Measurements from ENCODE around the gene CRTC3. TPM values are rescaled to one million over a fixed set of nuclear protein-coding genes. Genes with fewer than 3 reads are reported as not detected.

CRTC3 gene
- total and polyA plus RNA-seq, 4 donors, result 5.1 to 16.8 (median 7.6) TPM

DNA sequence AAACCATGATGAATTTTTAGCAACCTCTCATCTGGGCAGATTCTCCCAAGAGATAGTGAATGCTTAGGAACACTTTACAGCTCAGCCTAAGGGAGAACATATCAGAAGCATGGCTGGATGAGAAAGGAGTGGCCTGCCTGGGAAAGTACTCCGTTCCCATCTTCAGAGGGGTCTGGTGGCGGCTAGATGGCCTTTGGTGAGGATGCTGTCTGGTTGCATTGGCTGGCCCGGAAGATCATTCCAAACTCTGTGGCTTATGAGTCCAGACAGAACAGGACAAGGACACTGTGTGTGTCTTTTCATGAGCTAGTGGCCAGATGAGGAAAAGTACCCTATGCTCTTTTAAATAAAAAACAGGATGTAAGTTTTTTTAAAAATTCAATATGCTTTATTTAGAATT, 51.2 kb downstream of the CRTC3 start:
- Histone ChIP-seq H3K4me3 (ENCODE audit: low read depth in 1 of 3, low read length in 3 of 3) (no peak overlapping the region), H3K9me3 (ENCODE audit: control insufficient read depth in 4 of 4, low read length in 3 of 4) (no peaks in the 10 kb centered on the region), H3K4me1 (ENCODE audit: control insufficient read depth in 4 of 4, insufficient read depth in 4 of 4, low read length in 3 of 4) (peaks cover 4 to 10% (median 7%) of the 10 kb centered on the region in 4 donors), H3K27me3 (ENCODE audit: control insufficient read depth in 4 of 4, insufficient read depth in 4 of 4, low read length in 3 of 4) (no peaks in the 10 kb centered on the region), H3K36me3 (ENCODE audit: control insufficient read depth in 4 of 4, insufficient read depth in 3 of 4, low read depth in 1 of 4, low read length in 3 of 4) (no peaks in the 10 kb centered on the region), H3K9ac (ENCODE audit: low read depth in 1 of 2, low read length in 2 of 2) (no peak overlapping the region), H3K27ac (ENCODE audit: low read depth in 1 of 2, low read length in 2 of 2) (no peak overlapping the region)
- TF ChIP-seq RAD21 (IDR thresholded peaks at IDR 0.05) (no peak), NR2F2 (IDR thresholded peaks at IDR 0.05) (no peak), EGR1 (IDR thresholded peaks at IDR 0.05; ENCODE audit: low read depth in 2 of 2) (no peak)
- TF ChIP-seq, protein P1, sequence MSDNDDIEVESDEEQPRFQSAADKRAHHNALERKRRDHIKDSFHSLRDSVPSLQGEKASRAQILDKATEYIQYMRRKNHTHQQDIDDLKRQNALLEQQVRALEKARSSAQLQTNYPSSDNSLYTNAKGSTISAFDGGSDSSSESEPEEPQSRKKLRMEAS (IDR thresholded peaks at IDR 0.05), result no peak
- no peak for DNase-seq (ENCODE audit: low spot score)
- WGBS, result 87% methylated on average over 3 of the region's 3 CpGs

DNA sequence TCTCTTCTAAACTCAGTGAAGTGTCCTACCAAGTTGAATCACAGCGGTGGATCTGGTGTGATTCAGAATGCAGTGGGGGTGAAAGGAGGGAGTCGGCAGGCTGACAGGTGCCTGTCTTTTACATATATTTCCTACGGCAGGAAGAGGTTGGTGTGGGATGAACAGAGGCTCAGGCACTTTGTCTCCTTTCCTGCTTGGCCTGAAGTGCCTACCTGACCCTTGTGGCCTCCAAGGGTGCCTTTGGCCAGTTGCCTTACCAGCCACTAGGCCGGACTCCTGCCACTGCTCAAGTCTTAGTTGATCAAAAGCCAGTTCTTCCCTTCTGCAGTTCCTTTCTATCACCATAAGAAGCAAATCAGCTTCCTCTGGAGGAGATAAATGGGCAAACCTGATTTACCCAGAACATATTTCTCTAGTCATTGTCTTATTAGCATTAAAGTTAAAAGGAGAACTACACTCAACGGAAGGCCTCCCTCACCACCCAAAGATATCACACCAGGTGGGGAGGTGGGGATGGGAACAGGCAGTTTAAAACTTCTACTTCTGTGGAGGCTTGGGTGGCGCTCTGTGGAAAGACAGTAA, 52.1 kb downstream of the CRTC3 start:
- H3K36me3 ChIP-seq (ENCODE audit: control insufficient read depth in 4 of 4, insufficient read depth in 3 of 4, low read depth in 1 of 4, low read length in 3 of 4), result no peaks in the 10 kb centered on the region
- no peaks in the 10 kb centered on the region for H3K27me3 ChIP-seq (ENCODE audit: control insufficient read depth in 4 of 4, insufficient read depth in 4 of 4, low read length in 3 of 4)
- no peak overlapping the region for H3K27ac ChIP-seq (ENCODE audit: low read depth in 1 of 2, low read length in 2 of 2)
- H3K9ac ChIP-seq (ENCODE audit: low read depth in 1 of 2, low read length in 2 of 2), result no peak overlapping the region
- no peak overlapping the region for H3K4me3 ChIP-seq (ENCODE audit: low read depth in 1 of 3, low read length in 3 of 3)
- TF ChIP-seq NR2F2 (IDR thresholded peaks at IDR 0.05) (no peak), FOXA1 (IDR thresholded peaks at IDR 0.05) (no peak), GABPA (IDR thresholded peaks at IDR 0.05 in 1 of 2, conservative IDR thresholded peaks at IDR 0.05 in 1 of 2) (no peak)
- TF ChIP-seq, protein P2, sequence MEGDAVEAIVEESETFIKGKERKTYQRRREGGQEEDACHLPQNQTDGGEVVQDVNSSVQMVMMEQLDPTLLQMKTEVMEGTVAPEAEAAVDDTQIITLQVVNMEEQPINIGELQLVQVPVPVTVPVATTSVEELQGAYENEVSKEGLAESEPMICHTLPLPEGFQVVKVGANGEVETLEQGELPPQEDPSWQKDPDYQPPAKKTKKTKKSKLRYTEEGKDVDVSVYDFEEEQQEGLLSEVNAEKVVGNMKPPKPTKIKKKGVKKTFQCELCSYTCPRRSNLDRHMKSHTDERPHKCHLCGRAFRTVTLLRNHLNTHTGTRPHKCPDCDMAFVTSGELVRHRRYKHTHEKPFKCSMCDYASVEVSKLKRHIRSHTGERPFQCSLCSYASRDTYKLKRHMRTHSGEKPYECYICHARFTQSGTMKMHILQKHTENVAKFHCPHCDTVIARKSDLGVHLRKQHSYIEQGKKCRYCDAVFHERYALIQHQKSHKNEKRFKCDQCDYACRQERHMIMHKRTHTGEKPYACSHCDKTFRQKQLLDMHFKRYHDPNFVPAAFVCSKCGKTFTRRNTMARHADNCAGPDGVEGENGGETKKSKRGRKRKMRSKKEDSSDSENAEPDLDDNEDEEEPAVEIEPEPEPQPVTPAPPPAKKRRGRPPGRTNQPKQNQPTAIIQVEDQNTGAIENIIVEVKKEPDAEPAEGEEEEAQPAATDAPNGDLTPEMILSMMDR (IDR thresholded peaks at IDR 0.05; ENCODE audit: low read depth, low read length, missing input control), result no peak
- H3K9me3 ChIP-seq (ENCODE audit: control insufficient read depth in 4 of 4, low read length in 3 of 4), result no peaks in the 10 kb centered on the region
- 88% methylated on average over 6 of the region's 6 CpGs for WGBS
- H3K4me1 ChIP-seq (ENCODE audit: control insufficient read depth in 4 of 4, insufficient read depth in 4 of 4, low read length in 3 of 4), result peaks cover 5 to 12% (median 8%) of the 10 kb centered on the region in 4 donors
- no peak for DNase-seq (ENCODE audit: low spot score)

DNA sequence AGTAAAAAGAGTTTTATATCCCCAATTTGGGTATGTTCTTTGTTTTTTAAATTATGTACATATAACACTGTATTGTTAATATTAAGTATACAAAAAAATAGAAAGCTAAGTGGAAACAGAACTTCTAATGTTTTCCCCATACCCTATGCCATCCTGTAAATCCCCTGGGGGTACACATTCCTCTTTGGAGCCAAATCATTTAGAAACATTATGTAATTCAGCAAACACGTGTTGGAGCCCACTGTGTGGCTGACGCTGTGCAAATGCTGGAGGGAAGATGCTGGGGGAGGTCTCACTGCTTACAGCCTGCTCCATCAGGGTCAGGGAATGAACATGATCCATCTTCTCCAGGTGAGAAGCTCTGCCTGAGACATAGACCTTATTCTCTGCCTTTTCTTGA, 52.8 kb downstream of the CRTC3 start:
- H3K9ac ChIP-seq (ENCODE audit: low read depth in 1 of 2, low read length in 2 of 2), result no peak overlapping the region
- H3K36me3 ChIP-seq (ENCODE audit: control insufficient read depth in 4 of 4, insufficient read depth in 3 of 4, low read depth in 1 of 4, low read length in 3 of 4), result no peaks in the 10 kb centered on the region
- DNase-seq (ENCODE audit: low spot score), result no peak
- no peak overlapping the region for H3K27ac ChIP-seq (ENCODE audit: low read depth in 1 of 2, low read length in 2 of 2)
- no peak overlapping the region for H3K4me3 ChIP-seq (ENCODE audit: low read depth in 1 of 3, low read length in 3 of 3)
- H3K9me3 ChIP-seq (ENCODE audit: control insufficient read depth in 4 of 4, low read length in 3 of 4), result no peaks in the 10 kb centered on the region
- WGBS, result 88% methylated on average over 2 of the region's 2 CpGs
- TF ChIP-seq GABPA (IDR thresholded peaks at IDR 0.05 in 1 of 2, conservative IDR thresholded peaks at IDR 0.05 in 1 of 2), result no peak
- no peak for TF ChIP-seq FOXA1 (IDR thresholded peaks at IDR 0.05)
- TF ChIP-seq, protein P1 (IDR thresholded peaks at IDR 0.05), result no peak
- TF ChIP-seq RAD21 (IDR thresholded peaks at IDR 0.05), result no peak
- TF ChIP-seq HNF4A (conservative IDR thresholded peaks at IDR 0.05), result no peak
- TF ChIP-seq, protein P3, sequence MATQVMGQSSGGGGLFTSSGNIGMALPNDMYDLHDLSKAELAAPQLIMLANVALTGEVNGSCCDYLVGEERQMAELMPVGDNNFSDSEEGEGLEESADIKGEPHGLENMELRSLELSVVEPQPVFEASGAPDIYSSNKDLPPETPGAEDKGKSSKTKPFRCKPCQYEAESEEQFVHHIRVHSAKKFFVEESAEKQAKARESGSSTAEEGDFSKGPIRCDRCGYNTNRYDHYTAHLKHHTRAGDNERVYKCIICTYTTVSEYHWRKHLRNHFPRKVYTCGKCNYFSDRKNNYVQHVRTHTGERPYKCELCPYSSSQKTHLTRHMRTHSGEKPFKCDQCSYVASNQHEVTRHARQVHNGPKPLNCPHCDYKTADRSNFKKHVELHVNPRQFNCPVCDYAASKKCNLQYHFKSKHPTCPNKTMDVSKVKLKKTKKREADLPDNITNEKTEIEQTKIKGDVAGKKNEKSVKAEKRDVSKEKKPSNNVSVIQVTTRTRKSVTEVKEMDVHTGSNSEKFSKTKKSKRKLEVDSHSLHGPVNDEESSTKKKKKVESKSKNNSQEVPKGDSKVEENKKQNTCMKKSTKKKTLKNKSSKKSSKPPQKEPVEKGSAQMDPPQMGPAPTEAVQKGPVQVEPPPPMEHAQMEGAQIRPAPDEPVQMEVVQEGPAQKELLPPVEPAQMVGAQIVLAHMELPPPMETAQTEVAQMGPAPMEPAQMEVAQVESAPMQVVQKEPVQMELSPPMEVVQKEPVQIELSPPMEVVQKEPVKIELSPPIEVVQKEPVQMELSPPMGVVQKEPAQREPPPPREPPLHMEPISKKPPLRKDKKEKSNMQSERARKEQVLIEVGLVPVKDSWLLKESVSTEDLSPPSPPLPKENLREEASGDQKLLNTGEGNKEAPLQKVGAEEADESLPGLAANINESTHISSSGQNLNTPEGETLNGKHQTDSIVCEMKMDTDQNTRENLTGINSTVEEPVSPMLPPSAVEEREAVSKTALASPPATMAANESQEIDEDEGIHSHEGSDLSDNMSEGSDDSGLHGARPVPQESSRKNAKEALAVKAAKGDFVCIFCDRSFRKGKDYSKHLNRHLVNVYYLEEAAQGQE (IDR thresholded peaks at IDR 0.05), result no peak
- TF ChIP-seq, protein P4, sequence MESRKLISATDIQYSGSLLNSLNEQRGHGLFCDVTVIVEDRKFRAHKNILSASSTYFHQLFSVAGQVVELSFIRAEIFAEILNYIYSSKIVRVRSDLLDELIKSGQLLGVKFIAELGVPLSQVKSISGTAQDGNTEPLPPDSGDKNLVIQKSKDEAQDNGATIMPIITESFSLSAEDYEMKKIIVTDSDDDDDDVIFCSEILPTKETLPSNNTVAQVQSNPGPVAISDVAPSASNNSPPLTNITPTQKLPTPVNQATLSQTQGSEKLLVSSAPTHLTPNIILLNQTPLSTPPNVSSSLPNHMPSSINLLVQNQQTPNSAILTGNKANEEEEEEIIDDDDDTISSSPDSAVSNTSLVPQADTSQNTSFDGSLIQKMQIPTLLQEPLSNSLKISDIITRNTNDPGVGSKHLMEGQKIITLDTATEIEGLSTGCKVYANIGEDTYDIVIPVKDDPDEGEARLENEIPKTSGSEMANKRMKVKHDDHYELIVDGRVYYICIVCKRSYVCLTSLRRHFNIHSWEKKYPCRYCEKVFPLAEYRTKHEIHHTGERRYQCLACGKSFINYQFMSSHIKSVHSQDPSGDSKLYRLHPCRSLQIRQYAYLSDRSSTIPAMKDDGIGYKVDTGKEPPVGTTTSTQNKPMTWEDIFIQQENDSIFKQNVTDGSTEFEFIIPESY (IDR thresholded peaks at IDR 0.05), result no peak
- no peak for TF ChIP-seq NR2F2 (IDR thresholded peaks at IDR 0.05)
- TF ChIP-seq HNF4G (IDR thresholded peaks at IDR 0.05), result no peak
- no peak for TF ChIP-seq RXRA (IDR thresholded peaks at IDR 0.05)
- TF ChIP-seq JUND (IDR thresholded peaks at IDR 0.05), result no peak
- H3K4me1 ChIP-seq (ENCODE audit: control insufficient read depth in 4 of 4, insufficient read depth in 4 of 4, low read length in 3 of 4), result peaks cover 5 to 17% (median 11%) of the 10 kb centered on the region in 4 donors
- no peaks in the 10 kb centered on the region for H3K27me3 ChIP-seq (ENCODE audit: control insufficient read depth in 4 of 4, insufficient read depth in 4 of 4, low read length in 3 of 4)
